ENCODE data around the gene IFNA8. TPM values are rescaled to one million over a fixed set of nuclear protein-coding genes. Genes with fewer than 3 reads are reported as not detected.
"Not testable (repeated sequence)": the region's sequence is repeated elsewhere in the genome, so short reads cannot be mapped to it uniquely, and the experiment has no call there.

IFNA8 gene
- total and polyA plus RNA-seq, 4 donors: not detected

DNA sequence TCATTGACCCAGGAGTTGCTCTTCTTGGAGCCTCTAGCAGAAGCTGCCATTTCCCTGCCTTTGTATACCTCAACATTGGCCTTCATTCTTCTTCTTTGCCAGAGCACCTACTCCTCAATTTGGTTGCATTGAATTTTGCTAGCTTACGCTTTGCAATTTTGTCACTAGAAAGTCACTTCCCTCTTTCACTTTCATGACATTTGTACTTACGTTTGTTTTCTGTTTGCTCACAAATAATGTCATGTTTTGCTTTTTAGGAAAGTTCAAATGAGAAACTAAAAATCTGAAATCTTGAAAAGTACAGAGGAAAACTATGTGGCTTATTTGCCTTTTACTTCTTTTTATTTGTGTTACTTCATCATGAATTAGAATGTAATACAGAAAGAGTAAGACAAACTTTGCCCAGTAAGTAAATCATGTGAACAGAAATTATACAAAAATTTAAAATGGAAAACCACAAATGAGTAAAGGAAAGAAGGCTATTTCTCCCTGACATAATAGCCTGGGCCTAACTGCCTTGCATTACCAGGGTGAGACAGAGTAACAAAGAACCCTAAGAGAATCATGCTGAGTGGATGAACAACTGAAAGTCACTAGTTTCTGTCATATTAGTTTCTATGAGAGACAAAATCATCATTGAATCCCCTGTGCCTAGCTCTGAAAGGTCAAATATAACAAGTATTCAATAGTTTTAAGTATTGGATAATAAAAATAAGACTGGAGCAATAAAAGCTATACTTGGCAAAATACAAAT, 23.9 kb downstream of the IFNA8 start:
- WGBS, 2 donors: 29 to 60% methylated on average over 2 of the region's 2 CpGs
- Histone ChIP-seq H3K27ac (ENCODE audit: low read depth in 1 of 2, low read length in 1 of 2) (no peak overlapping the region), H3K36me3 (ENCODE audit: control insufficient read depth in 4 of 4, insufficient read depth in 4 of 4, low read length in 4 of 4) (no peaks in the 10 kb centered on the region), H3K4me3 (no peak overlapping the region), H3K9me3 (ENCODE audit: control insufficient read depth in 4 of 4, insufficient read depth in 3 of 4, low read length in 3 of 4) (no peaks in the 10 kb centered on the region), H3K4me1 (ENCODE audit: control insufficient read depth in 5 of 5, insufficient read depth in 5 of 5, low read length in 5 of 5) (no peaks in the 10 kb centered on the region), H3K9ac (ENCODE audit: insufficient read depth in 1 of 2, low read length in 2 of 2) (no peak overlapping the region), H3K27me3 (ENCODE audit: control insufficient read depth in 3 of 3, insufficient read depth in 3 of 3, low read length in 2 of 3) (peaks cover 0 to 9% (median 0%) of the 10 kb centered on the region in 3 donors)
- no peak for TF ChIP-seq CTCF (IDR thresholded peaks at IDR 0.05; ENCODE audit: control extremely low read depth, extremely low read depth)
- DNase-seq (no peak), ATAC-seq (ENCODE audit: insufficient read depth, low FRiP score) (no peak)

- Histone ChIP-seq H3K27ac (ENCODE audit: low read depth in 1 of 2, low read length in 1 of 2) (no peak overlapping the region), H3K4me1 (ENCODE audit: control insufficient read depth in 5 of 5, insufficient read depth in 5 of 5, low read length in 5 of 5) (no peaks in the 10 kb centered on the region), H3K4me3 (no peak overlapping the region), H3K36me3 (ENCODE audit: control insufficient read depth in 4 of 4, insufficient read depth in 4 of 4, low read length in 4 of 4) (no peaks in the 10 kb centered on the region), H3K27me3 (ENCODE audit: control insufficient read depth in 3 of 3, insufficient read depth in 3 of 3, low read length in 2 of 3) (peaks cover 0 to 9% (median 0%) of the 10 kb centered on the region in 3 donors), H3K9ac (ENCODE audit: insufficient read depth in 1 of 2, low read length in 2 of 2) (no peak overlapping the region), H3K9me3 (ENCODE audit: control insufficient read depth in 4 of 4, insufficient read depth in 3 of 4, low read length in 3 of 4) (no peaks in the 10 kb centered on the region)
- ATAC-seq (ENCODE audit: insufficient read depth, low FRiP score): no peak
- WGBS, 2 donors: 57 to 62% methylated on average over 9 of the region's 9 CpGs
- peak; percentile 23 to 59 (median 41) for DNase-seq
- peak; percentile 2 for TF ChIP-seq CTCF (IDR thresholded peaks at IDR 0.05; ENCODE audit: control extremely low read depth, extremely low read depth)
These were observed 25.5 kb downstream of the IFNA8 start for GRCh38 chr9:21434202-21435014.

GRCh38 chr9:21435015-21435383, 26.1 kb downstream of the IFNA8 start:
- not testable (repeated sequence) for ATAC-seq (ENCODE audit: insufficient read depth, low FRiP score); H3K4me3 ChIP-seq; H3K4me1 ChIP-seq (ENCODE audit: control insufficient read depth in 5 of 5, insufficient read depth in 5 of 5, low read length in 5 of 5); H3K36me3 ChIP-seq (ENCODE audit: control insufficient read depth in 4 of 4, insufficient read depth in 4 of 4, low read length in 4 of 4); H3K27me3 ChIP-seq (ENCODE audit: control insufficient read depth in 3 of 3, insufficient read depth in 3 of 3, low read length in 2 of 3); DNase-seq; H3K27ac ChIP-seq (ENCODE audit: low read depth in 1 of 2, low read length in 1 of 2); H3K9me3 ChIP-seq (ENCODE audit: control insufficient read depth in 4 of 4, insufficient read depth in 3 of 4, low read length in 3 of 4); H3K9ac ChIP-seq (ENCODE audit: insufficient read depth in 1 of 2, low read length in 2 of 2)
- WGBS, 2 donors: 85 to 92% methylated on average over 7 of the region's 7 CpGs

- 90 to 97% methylated on average over 4 of the region's 4 CpGs for WGBS, 2 donors
- TF ChIP-seq CTCF (IDR thresholded peaks at IDR 0.05; ENCODE audit: control extremely low read depth, extremely low read depth): no peak
- H3K4me1 ChIP-seq (ENCODE audit: control insufficient read depth in 5 of 5, insufficient read depth in 5 of 5, low read length in 5 of 5): no peaks in the 10 kb centered on the region
- no peaks in the 10 kb centered on the region for H3K36me3 ChIP-seq (ENCODE audit: control insufficient read depth in 4 of 4, insufficient read depth in 4 of 4, low read length in 4 of 4)
- DNase-seq: no peak
- no peak for ATAC-seq (ENCODE audit: insufficient read depth, low FRiP score)
- H3K27me3 ChIP-seq (ENCODE audit: control insufficient read depth in 3 of 3, insufficient read depth in 3 of 3, low read length in 2 of 3): no peaks in the 10 kb centered on the region
- H3K4me3 ChIP-seq: no peak within 1 kb of the TSS
- H3K9me3 ChIP-seq (ENCODE audit: control insufficient read depth in 4 of 4, insufficient read depth in 3 of 4, low read length in 3 of 4): peaks cover 0 to 8% (median 0%) of the 10 kb centered on the region in 4 donors
- H3K27ac ChIP-seq (ENCODE audit: low read depth in 1 of 2, low read length in 1 of 2): no peak within 1 kb of the TSS
- H3K9ac ChIP-seq (ENCODE audit: insufficient read depth in 1 of 2, low read length in 2 of 2): no peak within 1 kb of the TSS
These were observed 31.2 kb downstream of the IFNA8 start, which contains the start of gene IFNA1 for GRCh38 chr9:21440139-21440538. Gene IFNA1 (plus strand): TSS chr9:21440439. CDS start chr9:21440508, 69 bp downstream.
